GM21390 (cell line): ENCODE data around the gene PGLYRP1.

Experiments used
- ATAC-seq: cut with Tn5 transposase; IDR thresholded peaks from one replicate; pipeline ENCODE4 v1.9.1; 2021; ENCODE audit not compliant: unreplicated experiment

The PGLYRP1 gene

GRCh38 chr19:46006411-46006810 is 16.4 kb downstream of the PGLYRP1 start:
- no peak for ATAC-seq

GRCh38 chr19:46002678-46003275 is 20.1 kb downstream of the PGLYRP1 start:
- no peak for ATAC-seq

- ATAC-seq, result no peak
Observed at GRCh38 chr19:46000491-46001246, 22.2 kb downstream of the PGLYRP1 start.

GRCh38 chr19:45999653-46000121 is 23.2 kb downstream of the PGLYRP1 start:
- no peak for ATAC-seq

- ATAC-seq, result no peak
Observed at GRCh38 chr19:45998834-45999233, 24.0 kb downstream of the PGLYRP1 start.

GRCh38 chr19:45996933-45997332 is 25.9 kb downstream of the PGLYRP1 start:
- ATAC-seq, result no peak

GRCh38 chr19:45995715-45996385 is 27.0 kb downstream of the PGLYRP1 start:
- no peak for ATAC-seq

- peak; percentile 95 for ATAC-seq
Observed at GRCh38 chr19:45994998-45995714, 27.7 kb downstream of the PGLYRP1 start, which contains the start of gene CCDC61. TSS of gene CCDC61 (plus strand) at chr19:45995467. CDS start at chr19:46003019, 7,552 bp downstream.

- peak; percentile 2 for ATAC-seq
Observed at GRCh38 chr19:45994456-45994997, 28.3 kb downstream of the PGLYRP1 start.

- no peak for ATAC-seq
Observed at GRCh38 chr19:45990113-45990728, 32.6 kb downstream of the PGLYRP1 start.

GRCh38 chr19:45985321-45985720 is 37.5 kb downstream of the PGLYRP1 start:
- no peak for ATAC-seq

GRCh38 chr19:45981350-45981749 is 41.5 kb downstream of the PGLYRP1 start:
- ATAC-seq, result no peak

- no peak for ATAC-seq
Observed at GRCh38 chr19:45978156-45978555, 44.7 kb downstream of the PGLYRP1 start.

- no peak for ATAC-seq
Observed at GRCh38 chr19:45976178-45976577, 46.7 kb downstream of the PGLYRP1 start.

GRCh38 chr19:45975306-45976070 is 47.4 kb downstream of the PGLYRP1 start:
- ATAC-seq, result no peak

GRCh38 chr19:45973553-45974338 is 49.1 kb downstream of the PGLYRP1 start, which contains the start of gene NOVA2:
TSS of gene NOVA2 (minus strand) at chr19:45973865. CDS start at chr19:45973351, 514 bp downstream.
- ATAC-seq, result no peak

- no peak for ATAC-seq
Observed at GRCh38 chr19:45972947-45973540, 49.8 kb downstream of the PGLYRP1 start.
